ENCODE measurements around the gene BCOR.

Gene BCOR

GRCh38 chrX:40097504-40098263, at the start of gene BCOR:
Gene BCOR, minus strand, starts transcription at chrX:40097958. Its CDS starts 20,029 bp downstream, at chrX:40077929.
- H3K27me3 ChIP-seq (ENCODE audit: control insufficient read depth, insufficient read depth, low read length): peaks cover 50% of the 10 kb centered on the region
- H3K36me3 ChIP-seq (ENCODE audit: control insufficient read depth, insufficient read depth, low read length): no peaks in the 10 kb centered on the region
- H3K4me1 ChIP-seq (ENCODE audit: control insufficient read depth, insufficient read depth, low read length): peaks cover 31% of the 10 kb centered on the region
- peak within 1 kb of the TSS; percentile 54; the same call in 1 of the 2 replicates for H3K9ac ChIP-seq (ENCODE audit: low read depth, low read length)
- 0 out of 2 replicates have a peak, but pooled peaks cover 5% of the 10 kb centered on the region for H3K9me3 ChIP-seq (ENCODE audit: control insufficient read depth, insufficient read depth, low read length)
- peak within 1 kb of the TSS; percentile 66 for H3K27ac ChIP-seq (ENCODE audit: low read depth, low read length)
- peak within 1 kb of the TSS; percentile 74 for H3K4me3 ChIP-seq (ENCODE audit: low read depth, low read length)

- Histone ChIP-seq H3K36me3 (ENCODE audit: control insufficient read depth, insufficient read depth, low read length) (no peaks in the 10 kb centered on the region), H3K9ac (ENCODE audit: low read depth, low read length) (no peak overlapping the region), H3K27me3 (ENCODE audit: control insufficient read depth, insufficient read depth, low read length) (peaks cover 80% of the 10 kb centered on the region), H3K4me1 (ENCODE audit: control insufficient read depth, insufficient read depth, low read length) (peaks cover 44% of the 10 kb centered on the region), H3K9me3 (ENCODE audit: control insufficient read depth, insufficient read depth, low read length) (no peaks in the 10 kb centered on the region; the same call in 1 of the 2 replicates), H3K27ac (ENCODE audit: low read depth, low read length) (no peak overlapping the region), H3K4me3 (ENCODE audit: low read depth, low read length) (peak overlapping the region; percentile 62; the same call in 1 of the 2 replicates)
Observed at GRCh38 chrX:40147126-40147952, 49.6 kb upstream of the BCOR start.

GRCh38 chrX:40146262-40147125, 48.7 kb upstream of the BCOR start:
- Histone ChIP-seq H3K4me3 (ENCODE audit: low read depth, low read length) (peak overlapping the region; percentile 62), H3K9me3 (ENCODE audit: control insufficient read depth, insufficient read depth, low read length) (no peaks in the 10 kb centered on the region; the same call in 1 of the 2 replicates), H3K9ac (ENCODE audit: low read depth, low read length) (no peak overlapping the region), H3K4me1 (ENCODE audit: control insufficient read depth, insufficient read depth, low read length) (peaks cover 47% of the 10 kb centered on the region), H3K27ac (ENCODE audit: low read depth, low read length) (no peak overlapping the region), H3K36me3 (ENCODE audit: control insufficient read depth, insufficient read depth, low read length) (no peaks in the 10 kb centered on the region), H3K27me3 (ENCODE audit: control insufficient read depth, insufficient read depth, low read length) (peaks cover 71% of the 10 kb centered on the region)

GRCh38 chrX:40145923-40146261, 48.1 kb upstream of the BCOR start:
- Histone ChIP-seq H3K4me1 (ENCODE audit: control insufficient read depth, insufficient read depth, low read length) (peaks cover 45% of the 10 kb centered on the region), H3K27me3 (ENCODE audit: control insufficient read depth, insufficient read depth, low read length) (peaks cover 65% of the 10 kb centered on the region), H3K4me3 (ENCODE audit: low read depth, low read length) (peak overlapping the region; percentile 62), H3K9me3 (ENCODE audit: control insufficient read depth, insufficient read depth, low read length) (no peaks in the 10 kb centered on the region; the same call in 1 of the 2 replicates), H3K27ac (ENCODE audit: low read depth, low read length) (no peak overlapping the region), H3K9ac (ENCODE audit: low read depth, low read length) (no peak overlapping the region), H3K36me3 (ENCODE audit: control insufficient read depth, insufficient read depth, low read length) (no peaks in the 10 kb centered on the region)

- H3K9ac ChIP-seq (ENCODE audit: low read depth, low read length): no peak overlapping the region
- H3K36me3 ChIP-seq (ENCODE audit: control insufficient read depth, insufficient read depth, low read length): no peaks in the 10 kb centered on the region
- peaks cover 39% of the 10 kb centered on the region for H3K4me1 ChIP-seq (ENCODE audit: control insufficient read depth, insufficient read depth, low read length)
- peak overlapping the region; percentile 62 for H3K4me3 ChIP-seq (ENCODE audit: low read depth, low read length)
- H3K9me3 ChIP-seq (ENCODE audit: control insufficient read depth, insufficient read depth, low read length): no peaks in the 10 kb centered on the region; the same call in 1 of the 2 replicates
- peaks cover 59% of the 10 kb centered on the region for H3K27me3 ChIP-seq (ENCODE audit: control insufficient read depth, insufficient read depth, low read length)
- H3K27ac ChIP-seq (ENCODE audit: low read depth, low read length): no peak overlapping the region
Observed at GRCh38 chrX:40145001-40145922, 47.5 kb upstream of the BCOR start.

GRCh38 chrX:40144576-40144975, 46.8 kb upstream of the BCOR start:
- Histone ChIP-seq H3K9me3 (ENCODE audit: control insufficient read depth, insufficient read depth, low read length) (no peaks in the 10 kb centered on the region; the same call in 1 of the 2 replicates), H3K9ac (ENCODE audit: low read depth, low read length) (no peak overlapping the region), H3K4me3 (ENCODE audit: low read depth, low read length) (peak overlapping the region; percentile 62), H3K27ac (ENCODE audit: low read depth, low read length) (no peak overlapping the region), H3K4me1 (ENCODE audit: control insufficient read depth, insufficient read depth, low read length) (peaks cover 32% of the 10 kb centered on the region), H3K36me3 (ENCODE audit: control insufficient read depth, insufficient read depth, low read length) (no peaks in the 10 kb centered on the region), H3K27me3 (ENCODE audit: control insufficient read depth, insufficient read depth, low read length) (peaks cover 52% of the 10 kb centered on the region)

- Histone ChIP-seq H3K36me3 (ENCODE audit: control insufficient read depth, insufficient read depth, low read length) (no peaks in the 10 kb centered on the region), H3K9ac (ENCODE audit: low read depth, low read length) (no peak overlapping the region), H3K4me3 (ENCODE audit: low read depth, low read length) (peak overlapping the region; percentile 62; the same call in 1 of the 2 replicates), H3K4me1 (ENCODE audit: control insufficient read depth, insufficient read depth, low read length) (peaks cover 27% of the 10 kb centered on the region), H3K27me3 (ENCODE audit: control insufficient read depth, insufficient read depth, low read length) (peaks cover 46% of the 10 kb centered on the region), H3K27ac (ENCODE audit: low read depth, low read length) (no peak overlapping the region), H3K9me3 (ENCODE audit: control insufficient read depth, insufficient read depth, low read length) (no peaks in the 10 kb centered on the region; the same call in 1 of the 2 replicates)
Observed at GRCh38 chrX:40143987-40144386, 46.2 kb upstream of the BCOR start.

GRCh38 chrX:40143001-40143400, 45.2 kb upstream of the BCOR start:
- Histone ChIP-seq H3K27me3 (ENCODE audit: control insufficient read depth, insufficient read depth, low read length) (peaks cover 36% of the 10 kb centered on the region), H3K4me3 (ENCODE audit: low read depth, low read length) (0 out of 2 replicates have a peak overlapping the region, but pooled peaks have one; percentile 21), H3K9ac (ENCODE audit: low read depth, low read length) (no peak overlapping the region)

GRCh38 chrX:40142417-40142816, 44.7 kb upstream of the BCOR start:
- no peak overlapping the region for H3K9ac ChIP-seq (ENCODE audit: low read depth, low read length)
- peaks cover 14% of the 10 kb centered on the region for H3K4me1 ChIP-seq (ENCODE audit: control insufficient read depth, insufficient read depth, low read length)
- H3K4me3 ChIP-seq (ENCODE audit: low read depth, low read length): no peak overlapping the region
- no peaks in the 10 kb centered on the region for H3K36me3 ChIP-seq (ENCODE audit: control insufficient read depth, insufficient read depth, low read length)
- no peaks in the 10 kb centered on the region; the same call in 1 of the 2 replicates for H3K9me3 ChIP-seq (ENCODE audit: control insufficient read depth, insufficient read depth, low read length)
- no peak overlapping the region for H3K27ac ChIP-seq (ENCODE audit: low read depth, low read length)
- H3K27me3 ChIP-seq (ENCODE audit: control insufficient read depth, insufficient read depth, low read length): peaks cover 30% of the 10 kb centered on the region

More at GRCh38 chrX:40143001-40143400, 45.2 kb upstream of the BCOR start:
- H3K27ac ChIP-seq (ENCODE audit: low read depth, low read length): no peak overlapping the region
- no peaks in the 10 kb centered on the region for H3K36me3 ChIP-seq (ENCODE audit: control insufficient read depth, insufficient read depth, low read length)
- H3K4me1 ChIP-seq (ENCODE audit: control insufficient read depth, insufficient read depth, low read length): peaks cover 19% of the 10 kb centered on the region
- no peaks in the 10 kb centered on the region; the same call in 1 of the 2 replicates for H3K9me3 ChIP-seq (ENCODE audit: control insufficient read depth, insufficient read depth, low read length)
